Smooth muscle cell (in vitro differentiated cells): ENCODE data around the gene MNAT1. TPM values are rescaled to one million over a fixed set of nuclear protein-coding genes. Genes with fewer than 3 reads are reported as not detected.

Source experiments
- DNase-seq: peaks from one replicate; lab custom pipeline; 2025; ENCODE audit not compliant: unreplicated experiment; lab: John Stamatoyannopoulos, UW
- H2AFZ ChIP-seq: fragments of 200-600 bp; sonication (generic); 2 replicates; pipeline ENCODE4 v1.6.0; 2016; ENCODE audit warnings: antibody characterized with exemption, low read depth, mild to moderate bottlenecking
- H3F3A ChIP-seq: fragments of 200-600 bp; sonication (generic); 2 replicates; pipeline ENCODE4 v1.6.0; 2017; ENCODE audit warnings: antibody characterized with exemption, low read depth
- H3K27ac ChIP-seq: fragments of 200-600 bp; sonication (generic); 2 replicates; pipeline ENCODE4 v1.5.1; 2016; ENCODE audit warnings: low read depth, mild to moderate bottlenecking
- H3K27me3 ChIP-seq: fragments of 200-600 bp; sonication (generic); 2 replicates; pipeline ENCODE4 v1.6.1; 2016; ENCODE audit warnings: low read depth, mild to moderate bottlenecking
- H3K36me3 ChIP-seq: fragments of 200-600 bp; sonication (generic); 2 replicates; pipeline ENCODE4 v1.5.1; 2016; ENCODE audit warnings: low read depth
- H3K4me1 ChIP-seq: fragments of 200-600 bp; sonication (generic); 2 replicates; pipeline ENCODE4 v1.5.1; 2016; ENCODE audit warnings: low read depth
- H3K4me2 ChIP-seq: fragments of 200-600 bp; sonication (generic); 2 replicates; pipeline ENCODE4 v1.6.0; 2016; ENCODE audit warnings: mild to moderate bottlenecking
- H3K4me3 ChIP-seq: fragments of 200-600 bp; sonication (generic); 2 replicates; pipeline ENCODE4 v1.5.1; 2016; ENCODE audit warnings: mild to moderate bottlenecking
- H3K79me2 ChIP-seq: fragments of 200-600 bp; sonication (generic); 2 replicates; pipeline ENCODE4 v1.6.0; 2016; ENCODE audit warnings: low read depth, mild to moderate bottlenecking
- H3K9ac ChIP-seq: fragments of 200-600 bp; sonication (generic); 2 replicates; pipeline ENCODE4 v1.6.0; 2016; ENCODE audit warnings: low read depth
- H3K9me3 ChIP-seq: fragments of 200-600 bp; sonication (generic); replicated peaks from 2 replicates; pipeline ENCODE4 v1.5.1; 2016; ENCODE audit warnings: low read depth
- H4K20me1 ChIP-seq: fragments of 200-600 bp; sonication (generic); 2 replicates; pipeline ENCODE4 v1.6.0; 2016; ENCODE audit warnings: low read depth
- WGBS: methylation state at CpG from one replicate; pipeline ENCODE4 v1.1.7; 2016; ENCODE audit warnings: low lambda C conversion rate; 5-methylcytosine and 5-hydroxymethylcytosine counted together
- polyA plus RNA-seq: library from polyadenylated mRNA; unstranded; fragments of >200 nt; fragmentation: Nextera tagmentation; extraction: Ambion mirVana; gene quantifications from 2 replicates; pipeline ENCODE4 v1.2.1, GENCODE V29; 2016
- total RNA-seq: library from RNA; depleted of rRNA; stranded (reverse); fragments of >200 nt; gene quantifications from 2 replicates; pipeline ENCODE4 v1.2.3, GENCODE V29; 2014
- TF ChIP-seq, protein P1 (sequence below): fragments of 200-600 bp; sonication (generic); IDR thresholded peaks from 2 replicates; pipeline ENCODE4 v1.5.1; 2017; ENCODE audit warnings: borderline replicate concordance, mild to moderate bottlenecking, antibody characterized with exemption; ENCODE audit not compliant: insufficient read depth, poor library complexity, severe bottlenecking

MNAT1 gene
- total and polyA plus RNA-seq, 2 experiments from 2014 or later: 28.1 to 62.7 TPM

DNA sequence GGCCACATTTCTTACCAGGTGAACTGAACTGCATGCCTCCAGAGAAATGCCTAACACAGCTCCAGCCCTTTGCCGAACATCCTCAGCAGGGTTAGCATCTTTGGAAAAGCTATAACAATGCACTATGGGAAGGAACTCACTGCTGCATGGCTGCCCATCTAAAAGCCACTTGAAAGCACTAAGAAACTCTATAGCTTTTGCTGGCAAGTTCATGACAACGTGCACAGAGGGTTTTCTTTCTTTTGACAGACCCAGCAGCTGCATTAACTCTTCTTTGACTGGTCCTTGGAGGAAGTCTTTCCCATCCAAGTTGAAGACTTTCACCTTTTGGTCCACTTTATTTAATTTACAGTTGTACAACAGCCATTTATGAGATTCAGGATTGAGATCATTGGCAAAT is 241.0 kb downstream of the MNAT1 start:
- H3K27ac ChIP-seq: no peak overlapping the region
- TF ChIP-seq, protein P1, sequence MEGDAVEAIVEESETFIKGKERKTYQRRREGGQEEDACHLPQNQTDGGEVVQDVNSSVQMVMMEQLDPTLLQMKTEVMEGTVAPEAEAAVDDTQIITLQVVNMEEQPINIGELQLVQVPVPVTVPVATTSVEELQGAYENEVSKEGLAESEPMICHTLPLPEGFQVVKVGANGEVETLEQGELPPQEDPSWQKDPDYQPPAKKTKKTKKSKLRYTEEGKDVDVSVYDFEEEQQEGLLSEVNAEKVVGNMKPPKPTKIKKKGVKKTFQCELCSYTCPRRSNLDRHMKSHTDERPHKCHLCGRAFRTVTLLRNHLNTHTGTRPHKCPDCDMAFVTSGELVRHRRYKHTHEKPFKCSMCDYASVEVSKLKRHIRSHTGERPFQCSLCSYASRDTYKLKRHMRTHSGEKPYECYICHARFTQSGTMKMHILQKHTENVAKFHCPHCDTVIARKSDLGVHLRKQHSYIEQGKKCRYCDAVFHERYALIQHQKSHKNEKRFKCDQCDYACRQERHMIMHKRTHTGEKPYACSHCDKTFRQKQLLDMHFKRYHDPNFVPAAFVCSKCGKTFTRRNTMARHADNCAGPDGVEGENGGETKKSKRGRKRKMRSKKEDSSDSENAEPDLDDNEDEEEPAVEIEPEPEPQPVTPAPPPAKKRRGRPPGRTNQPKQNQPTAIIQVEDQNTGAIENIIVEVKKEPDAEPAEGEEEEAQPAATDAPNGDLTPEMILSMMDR: no peak
- DNase-seq: no peak
- H2AFZ ChIP-seq: no peak overlapping the region
- H3K4me1 ChIP-seq: peaks cover 15% of the 10 kb centered on the region
- no peaks in the 10 kb centered on the region for H3K36me3 ChIP-seq
- no peaks in the 10 kb centered on the region for H4K20me1 ChIP-seq
- H3F3A ChIP-seq: no peaks in the 10 kb centered on the region
- no peak overlapping the region for H3K9ac ChIP-seq
- no peak overlapping the region for H3K4me3 ChIP-seq
- H3K27me3 ChIP-seq: no peaks in the 10 kb centered on the region
- no peak overlapping the region for H3K4me2 ChIP-seq
- 88% methylated on average over 2 of the region's 2 CpGs for WGBS
- no peaks in the 10 kb centered on the region for H3K9me3 ChIP-seq
- H3K79me2 ChIP-seq: peaks cover 23% of the 10 kb centered on the region

DNA sequence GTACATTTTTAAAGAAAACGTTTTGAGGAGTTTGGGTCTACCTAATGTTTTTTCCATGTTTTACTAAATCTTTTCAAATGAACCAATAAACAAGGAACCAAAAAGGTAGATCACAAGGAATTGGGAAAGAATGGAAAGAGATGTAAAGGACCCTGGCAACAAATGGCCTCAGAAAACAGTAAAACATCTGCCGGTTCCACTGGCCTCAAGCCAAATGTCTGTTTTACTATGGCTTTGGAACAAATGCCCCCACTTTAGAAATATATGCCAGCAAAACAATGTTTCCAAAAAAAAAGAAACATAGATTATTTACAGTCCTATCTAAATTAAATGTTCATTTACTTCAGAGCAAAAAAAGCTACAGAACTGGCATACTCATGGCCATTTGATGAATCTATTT is 243.3 kb downstream of the MNAT1 start:
- no peak for DNase-seq
- Histone ChIP-seq H4K20me1 (no peaks in the 10 kb centered on the region), H3K4me1 (peaks cover 21% of the 10 kb centered on the region), H3K9ac (no peak overlapping the region), H3K4me3 (no peak overlapping the region), H2AFZ (no peak overlapping the region), H3K9me3 (no peaks in the 10 kb centered on the region), H3K4me2 (no peak overlapping the region), H3K36me3 (no peaks in the 10 kb centered on the region), H3K27ac (no peak overlapping the region), H3K27me3 (no peaks in the 10 kb centered on the region), H3K79me2 (peaks cover 24% of the 10 kb centered on the region), H3F3A (peaks cover 3% of the 10 kb centered on the region)
- 76% methylated on average over 2 of the region's 2 CpGs for WGBS
- TF ChIP-seq, protein P1: no peak

GRCh38 chr14:60980811-60981632 is 246.5 kb downstream of the MNAT1 start, which contains the start of the genes SLC38A6 and TRMT5:
Gene SLC38A6 (plus strand): TSS chr14:60981245. CDS start chr14:60981278, 33 bp downstream.
Gene TRMT5 (minus strand): TSS chr14:60981079. CDS start chr14:60980973, 106 bp downstream.
- H3F3A ChIP-seq: peaks cover 3% of the 10 kb centered on the region
- peaks cover 21% of the 10 kb centered on the region for H3K4me1 ChIP-seq
- H2AFZ ChIP-seq: peak within 1 kb of the TSS; percentile 97
- TF ChIP-seq, protein P1: no peak
- H3K36me3 ChIP-seq: no peaks in the 10 kb centered on the region
- H3K9me3 ChIP-seq: no peaks in the 10 kb centered on the region
- H3K27me3 ChIP-seq: no peaks in the 10 kb centered on the region
- H3K4me3 ChIP-seq: peak within 1 kb of the TSS; percentile 95
- peak within 1 kb of the TSS; percentile 95 for H3K9ac ChIP-seq
- WGBS: 1% methylated on average over 59 of the region's 59 CpGs
- peak within 1 kb of the TSS; percentile 92 for H3K4me2 ChIP-seq
- peaks cover 24% of the 10 kb centered on the region for H3K79me2 ChIP-seq
- no peaks in the 10 kb centered on the region for H4K20me1 ChIP-seq
- H3K27ac ChIP-seq: peak within 1 kb of the TSS; percentile 93
- DNase-seq: peak; percentile 81
